ENCODE data around the gene PRPS1.
A peak's percentile ranks its signal among the peaks of the same experiment; 100 is the strongest.
"Not testable (repeated sequence)": the region's sequence is repeated elsewhere in the genome, so short reads cannot be mapped to it uniquely, and the experiment has no call there.

Gene PRPS1

DNA sequence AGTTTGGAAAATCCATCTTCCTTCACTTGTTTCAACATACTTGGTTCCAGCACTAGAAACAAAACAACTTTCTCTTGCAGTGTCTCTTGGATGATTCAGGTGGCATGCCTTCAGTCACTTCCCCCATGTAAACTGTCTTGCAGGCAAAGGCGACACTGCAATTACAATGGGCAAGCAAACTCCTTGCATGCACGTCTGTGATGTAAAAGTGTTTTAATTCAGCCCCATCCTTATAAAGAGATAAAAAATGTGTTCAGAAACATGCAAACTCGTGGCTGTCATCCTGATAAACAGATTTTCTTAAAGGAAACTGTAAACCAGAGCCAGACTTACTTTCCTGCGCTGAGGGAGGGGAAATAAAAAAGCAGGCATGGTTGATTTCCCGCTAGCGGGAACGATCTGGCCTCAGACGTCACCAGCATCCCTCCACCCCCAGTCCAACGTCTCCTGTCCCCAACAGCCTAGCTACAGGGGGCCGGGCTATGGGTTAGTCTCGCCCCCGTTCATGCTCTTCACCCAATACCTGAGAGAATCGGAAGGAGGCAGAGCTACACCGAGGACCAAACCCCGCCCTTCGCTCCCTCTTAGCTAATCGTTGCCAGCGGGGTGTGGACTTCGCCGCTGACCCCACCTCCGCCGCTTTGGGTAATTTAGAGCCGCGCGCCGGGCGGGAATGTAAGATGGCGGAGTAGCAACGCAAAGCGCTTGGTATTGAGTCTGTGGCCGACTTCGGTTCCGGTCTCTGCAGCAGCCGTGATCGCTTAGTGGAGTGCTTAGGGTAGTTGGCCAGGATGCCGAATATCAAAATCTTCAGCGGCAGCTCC lies at the start of gene PRPS1:
Gene PRPS1 (plus strand): TSS at position 673 of the 824 bp plus-strand sequence. CDS start 119 bp downstream, at position 792.
- DNase-seq: peak; percentile 91

DNA sequence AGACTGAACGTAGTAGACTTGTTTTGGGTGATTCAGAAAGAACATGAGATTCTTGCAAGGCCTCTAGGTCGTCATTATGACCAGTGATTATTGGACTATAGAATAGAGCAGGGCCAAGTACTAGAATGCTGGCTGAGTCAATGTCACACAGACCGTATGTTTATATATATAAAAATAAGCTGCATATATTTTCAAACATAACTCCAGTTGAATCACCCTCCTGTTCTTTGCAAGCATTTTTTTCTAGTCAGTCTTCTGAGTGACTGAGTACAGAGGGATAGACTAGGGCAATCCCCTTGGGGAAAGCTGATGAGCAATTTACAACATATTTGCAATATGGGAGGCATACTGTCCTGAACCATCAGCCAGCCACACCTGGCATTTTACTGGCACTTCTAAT lies 48.4 kb upstream of the PRPS1 start:
- DNase-seq: no peak

GRCh38 chrX:107581923-107582322 lies 46.4 kb upstream of the PRPS1 start:
- DNase-seq: no peak

GRCh38 chrX:107589243-107589642 lies 39.1 kb upstream of the PRPS1 start:
- DNase-seq: no peak

- DNase-seq: no peak
Observed at GRCh38 chrX:107596651-107597050, 31.7 kb upstream of the PRPS1 start.

DNA sequence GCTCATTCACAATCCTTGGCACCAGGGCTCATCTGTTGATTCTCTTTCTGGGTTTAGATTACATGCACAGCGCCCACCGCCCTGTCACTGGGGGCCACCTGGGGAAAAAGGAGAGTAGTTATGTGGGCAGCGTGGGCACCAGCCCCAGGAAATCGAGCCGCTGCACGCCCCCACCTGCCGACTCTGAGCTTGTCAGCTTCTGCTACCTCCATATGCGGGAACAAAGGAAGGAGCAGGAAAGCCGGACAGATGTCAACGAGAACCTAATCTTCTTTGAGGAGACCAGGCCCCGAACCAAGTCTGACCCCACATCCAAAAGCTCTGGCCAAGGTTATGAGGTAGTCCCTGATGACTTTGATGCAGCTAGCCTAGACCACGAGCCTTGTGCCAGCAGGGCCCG lies 31.0 kb upstream of the PRPS1 start:
- no peak for DNase-seq

GRCh38 chrX:107597791-107598190 lies 30.5 kb upstream of the PRPS1 start:
- DNase-seq: no peak

GRCh38 chrX:107599450-107599861 lies 28.9 kb upstream of the PRPS1 start:
- no peak for DNase-seq

- DNase-seq: no peak
Observed at GRCh38 chrX:107600366-107600765, 27.9 kb upstream of the PRPS1 start.

DNA sequence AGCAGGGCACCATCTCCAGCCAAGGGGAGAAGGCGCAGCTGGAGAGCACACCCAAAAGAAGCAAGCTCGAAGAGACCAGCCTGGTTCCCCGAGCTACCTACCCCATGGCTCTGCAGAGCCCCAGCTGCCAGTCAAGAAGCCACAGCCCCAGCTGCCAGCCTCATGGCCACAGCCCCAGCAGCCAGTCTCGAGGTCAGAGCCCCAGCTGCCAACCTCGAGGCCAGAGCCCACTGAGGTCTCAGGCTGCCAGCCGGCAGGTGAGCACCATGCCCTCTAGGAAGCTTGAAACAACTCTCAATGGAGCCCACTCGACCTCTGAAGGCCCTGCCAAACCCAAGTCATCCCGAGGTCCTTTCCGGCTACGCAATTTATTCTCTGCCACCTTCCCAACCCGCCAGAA lies 27.0 kb upstream of the PRPS1 start:
- no peak for DNase-seq

DNA sequence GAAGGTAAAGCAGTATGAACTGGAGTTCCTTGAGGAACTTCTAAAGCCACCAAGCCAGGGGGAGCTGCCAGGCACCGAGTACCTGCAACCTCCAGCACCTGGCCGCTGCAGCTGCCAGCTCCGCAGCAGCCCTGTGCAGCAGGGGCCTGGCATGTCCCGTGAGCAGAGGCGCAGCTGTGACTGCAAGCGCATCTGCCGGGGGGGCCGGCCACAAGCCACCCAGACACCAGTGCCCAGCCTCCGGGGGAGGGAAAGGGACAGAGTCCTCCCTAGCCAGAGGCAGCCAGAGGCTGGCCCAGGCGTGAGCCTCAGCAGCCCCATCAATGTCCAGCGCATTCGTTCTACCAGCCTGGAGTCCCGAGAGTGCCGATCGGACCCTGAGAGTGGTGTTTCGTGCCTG lies 26.6 kb upstream of the PRPS1 start:
- no peak for DNase-seq

DNA sequence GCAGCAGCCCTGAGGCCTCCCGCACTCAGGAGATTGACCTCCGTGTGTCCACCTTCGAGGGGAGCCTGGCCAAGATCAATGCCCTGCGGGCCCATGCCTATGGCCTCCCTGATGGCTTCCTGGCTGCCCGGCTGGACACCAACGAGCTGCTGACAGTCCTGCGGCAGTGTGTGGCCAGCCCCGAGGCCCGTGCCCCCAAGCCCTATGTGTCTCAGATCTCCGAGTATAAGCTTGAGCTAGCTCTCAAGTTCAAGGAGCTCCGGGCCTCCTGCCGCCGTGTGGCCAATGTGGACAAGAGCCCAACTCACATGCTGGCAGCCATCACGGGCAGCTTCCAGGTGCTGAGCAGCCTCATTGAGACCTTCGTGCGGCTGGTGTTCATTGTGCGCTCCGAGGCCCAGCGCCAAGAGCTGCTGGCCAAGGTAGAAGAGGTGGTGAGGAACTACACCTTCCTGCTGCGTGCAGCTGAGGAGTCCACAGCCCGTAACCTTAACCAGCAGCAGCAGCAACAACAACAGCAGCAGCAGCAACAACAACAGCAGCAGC lies 25.5 kb upstream of the PRPS1 start:
- DNase-seq: no peak

GRCh38 chrX:107603429-107604159 lies 24.7 kb upstream of the PRPS1 start:
- no peak for DNase-seq

- DNase-seq: not testable (repeated sequence)
Observed at GRCh38 chrX:107609061-107609460, 19.2 kb upstream of the PRPS1 start.

DNA sequence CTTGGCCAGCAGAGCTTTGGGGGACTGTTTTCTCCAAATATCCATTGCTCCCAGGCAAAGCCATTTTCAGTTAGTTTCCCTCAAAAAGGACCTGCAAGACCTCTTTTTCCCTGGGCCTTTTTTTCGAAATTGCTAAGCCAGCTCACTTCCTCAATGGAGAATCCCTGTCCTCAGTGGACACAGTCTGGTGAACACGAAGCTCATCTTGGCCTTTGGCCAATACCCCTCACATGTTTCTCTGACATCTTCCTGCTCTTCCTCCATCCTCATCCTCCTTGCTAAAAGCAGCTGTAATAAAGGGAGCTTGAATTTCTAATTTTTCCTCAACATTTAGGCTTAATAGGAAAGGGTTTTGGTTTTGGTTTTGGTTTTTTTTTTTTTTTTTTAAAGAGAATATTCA lies 17.6 kb upstream of the PRPS1 start:
- DNase-seq: peak; percentile 34

DNA sequence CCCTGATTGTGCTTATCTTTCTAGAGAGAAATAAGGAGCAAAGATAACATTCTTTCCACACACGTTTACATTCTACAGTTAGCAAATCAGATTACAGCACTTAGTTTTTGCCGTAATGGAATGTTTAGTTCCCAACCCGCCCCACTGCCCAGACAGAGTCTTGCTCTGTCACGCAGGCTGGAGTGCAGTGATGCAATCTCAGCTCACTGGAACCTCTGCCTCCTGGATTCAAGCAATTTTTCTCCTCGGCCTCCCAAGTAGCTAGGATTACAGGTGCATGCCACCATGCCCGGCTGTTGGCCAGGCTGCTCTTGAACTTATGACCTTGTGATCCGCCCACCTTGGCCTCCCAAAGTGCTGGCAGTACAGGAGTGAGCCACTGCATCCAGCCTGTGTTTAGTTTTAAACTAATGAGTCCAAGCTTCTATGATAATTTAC lies 8.4 kb upstream of the PRPS1 start:
- DNase-seq: no peak

DNA sequence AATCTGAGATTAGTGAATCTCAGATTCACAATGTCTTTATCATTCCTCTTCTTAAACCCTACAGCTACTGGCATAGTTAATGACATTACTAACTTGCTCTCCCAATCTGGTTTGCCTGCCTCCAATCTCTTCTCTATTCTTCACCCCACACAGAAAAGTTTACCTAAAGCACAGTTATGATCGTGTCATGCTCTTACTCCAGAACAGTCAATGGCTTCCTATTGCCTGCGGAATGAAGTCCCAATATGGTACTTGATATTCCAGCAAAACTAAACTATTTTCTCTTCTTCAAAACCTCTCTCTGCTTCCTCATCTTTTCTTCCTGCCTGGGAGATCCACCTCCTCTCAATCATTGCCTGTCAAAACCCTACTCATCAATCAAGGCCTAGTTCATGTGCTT lies 3.4 kb upstream of the PRPS1 start:
- DNase-seq: no peak

GRCh38 chrX:107625739-107626138 lies 2.6 kb upstream of the PRPS1 start:
- peak; percentile 35 for DNase-seq

GRCh38 chrX:107626481-107626880 lies 1.8 kb upstream of the PRPS1 start:
- DNase-seq: no peak

- DNase-seq: no peak
Observed at GRCh38 chrX:107626916-107627315, 1.4 kb upstream of the PRPS1 start.

- DNase-seq: peak; percentile 10
Observed at GRCh38 chrX:107628662-107629539, 591 bp downstream of the PRPS1 start.

GRCh38 chrX:107629540-107629909 lies 1.2 kb downstream of the PRPS1 start:
- no peak for DNase-seq

Data from suppressor macrophage treated with lipopolysaccharide for 4 hours (primary cell).